Activated T-helper 1 cell treated with anti-CD3 and anti-CD28 coated beads, Interleukin-2, amount 50 U/mL, for 16 hours (primary cell): ENCODE measurements around the gene PBX1.
"Not testable (repeated sequence)": the region's sequence is repeated elsewhere in the genome, so short reads cannot be mapped to it uniquely, and the experiment has no call there.

Experiments
- DNase-seq, 2 donors: peaks; one replicate each; pipeline ENCODE4 v3.0.0-alpha.2; 2020; ENCODE audit warnings: low read depth in 1 of 2, low spot score in 1 of 2

The PBX1 gene

GRCh38 chr1:164589961-164590507, 31.1 kb downstream of the PBX1 start:
- no peak for DNase-seq

GRCh38 chr1:164590592-164590991, 31.6 kb downstream of the PBX1 start:
- no peak for DNase-seq

GRCh38 chr1:164591858-164592257, 32.9 kb downstream of the PBX1 start:
- no peak for DNase-seq

- no peak for DNase-seq
These were observed 33.6 kb downstream of the PBX1 start for GRCh38 chr1:164592634-164593033.

GRCh38 chr1:164595212-164595611, 36.2 kb downstream of the PBX1 start:
- DNase-seq = no peak

- no peak for DNase-seq
These were observed 37.2 kb downstream of the PBX1 start for GRCh38 chr1:164596172-164596571.

- DNase-seq = no peak
These were observed 39.7 kb downstream of the PBX1 start for GRCh38 chr1:164598719-164599118.

- DNase-seq = no peak
These were observed 40.3 kb downstream of the PBX1 start for GRCh38 chr1:164599272-164599671.

- DNase-seq = no peak
These were observed 42.6 kb downstream of the PBX1 start for GRCh38 chr1:164601399-164602100.

GRCh38 chr1:164602101-164602422, 43.1 kb downstream of the PBX1 start:
- DNase-seq = no peak

GRCh38 chr1:164602480-164603093, 43.6 kb downstream of the PBX1 start:
- no peak for DNase-seq

- DNase-seq = not testable (repeated sequence)
These were observed 44.8 kb downstream of the PBX1 start for GRCh38 chr1:164603805-164604204.

- DNase-seq = no peak
These were observed 45.6 kb downstream of the PBX1 start for GRCh38 chr1:164604541-164604940.

GRCh38 chr1:164605254-164606091, 46.5 kb downstream of the PBX1 start:
- DNase-seq = no peak

- no peak for DNase-seq
These were observed 48.4 kb downstream of the PBX1 start for GRCh38 chr1:164607351-164607750.

- DNase-seq = no peak
These were observed 49.7 kb downstream of the PBX1 start for GRCh38 chr1:164608651-164609057.

- no peak for DNase-seq
These were observed 50.1 kb downstream of the PBX1 start for GRCh38 chr1:164609089-164609488.

GRCh38 chr1:164610538-164611222, 51.7 kb downstream of the PBX1 start:
- DNase-seq = no peak

GRCh38 chr1:164611754-164612642, 53.0 kb downstream of the PBX1 start:
- no peak for DNase-seq

GRCh38 chr1:164613176-164613575, 54.2 kb downstream of the PBX1 start:
- DNase-seq = no peak
